Measurements from ENCODE around the gene KRTAP17-1. TPM values are rescaled to one million over a fixed set of nuclear protein-coding genes. Genes with fewer than 3 reads are reported as not detected.

Gene KRTAP17-1
- total RNA-seq, 1 donor from 2014 or later, result not detected

- Histone ChIP-seq H3K27ac (replicated peaks) (no peak overlapping the region), H3K36me3 (no peaks in the 10 kb centered on the region), H3K4me3 (no peak overlapping the region), H3K9me3 (replicated peaks) (no peaks in the 10 kb centered on the region), H3K27me3 (ENCODE audit: low read depth) (peaks cover 80% of the 10 kb centered on the region), H3K4me1 (no peaks in the 10 kb centered on the region)
- intact Hi-C loops (cut with micrococcal nuclease), result no loop called here
- no peak for TF ChIP-seq CTCF (IDR thresholded peaks at IDR 0.05; ENCODE audit: borderline replicate concordance)
- DNase-seq, result no peak
Observed at GRCh38 chr17:41334385-41335305, 19.1 kb upstream of the KRTAP17-1 start.

GRCh38 chr17:41333836-41334235, 18.3 kb upstream of the KRTAP17-1 start:
- H3K4me3 ChIP-seq, result no peak overlapping the region
- no peaks in the 10 kb centered on the region for H3K36me3 ChIP-seq
- peaks cover 79% of the 10 kb centered on the region for H3K27me3 ChIP-seq (ENCODE audit: low read depth)
- no peak overlapping the region for H3K27ac ChIP-seq (replicated peaks)
- no peaks in the 10 kb centered on the region for H3K9me3 ChIP-seq (replicated peaks)
- TF ChIP-seq CTCF (IDR thresholded peaks at IDR 0.05; ENCODE audit: borderline replicate concordance), result no peak
- no peak for DNase-seq
- no peaks in the 10 kb centered on the region for H3K4me1 ChIP-seq
- intact Hi-C loops (cut with micrococcal nuclease), result no loop called here

GRCh38 chr17:41333098-41333497, 17.6 kb upstream of the KRTAP17-1 start:
- no peaks in the 10 kb centered on the region for H3K4me1 ChIP-seq
- H3K9me3 ChIP-seq (replicated peaks), result no peaks in the 10 kb centered on the region
- peaks cover 83% of the 10 kb centered on the region for H3K27me3 ChIP-seq (ENCODE audit: low read depth)
- no peak for TF ChIP-seq CTCF (IDR thresholded peaks at IDR 0.05; ENCODE audit: borderline replicate concordance)
- DNase-seq, result no peak
- H3K36me3 ChIP-seq, result no peaks in the 10 kb centered on the region
- no peak overlapping the region for H3K27ac ChIP-seq (replicated peaks)
- intact Hi-C loops (cut with micrococcal nuclease), result no loop called here
- no peak overlapping the region for H3K4me3 ChIP-seq

GRCh38 chr17:41332239-41332638, 16.7 kb upstream of the KRTAP17-1 start:
- Histone ChIP-seq H3K36me3 (no peaks in the 10 kb centered on the region), H3K4me3 (no peak overlapping the region), H3K4me1 (no peaks in the 10 kb centered on the region), H3K27me3 (ENCODE audit: low read depth) (peaks cover 92% of the 10 kb centered on the region), H3K27ac (replicated peaks) (no peak overlapping the region), H3K9me3 (replicated peaks) (no peaks in the 10 kb centered on the region)
- TF ChIP-seq CTCF (IDR thresholded peaks at IDR 0.05; ENCODE audit: borderline replicate concordance), result no peak
- no peak for DNase-seq
- intact Hi-C loops (cut with micrococcal nuclease), result no loop called here

GRCh38 chr17:41331606-41332005, 16.1 kb upstream of the KRTAP17-1 start:
- H3K27ac ChIP-seq (replicated peaks), result no peak overlapping the region
- TF ChIP-seq CTCF (IDR thresholded peaks at IDR 0.05; ENCODE audit: borderline replicate concordance), result no peak
- no peak for DNase-seq
- H3K27me3 ChIP-seq (ENCODE audit: low read depth), result peaks cover 88% of the 10 kb centered on the region
- no peaks in the 10 kb centered on the region for H3K4me1 ChIP-seq
- intact Hi-C loops (cut with micrococcal nuclease), result no loop called here
- H3K36me3 ChIP-seq, result no peaks in the 10 kb centered on the region
- no peaks in the 10 kb centered on the region for H3K9me3 ChIP-seq (replicated peaks)
- no peak overlapping the region for H3K4me3 ChIP-seq

Data from left ventricle myocardium inferior (tissue), 1 donor.